ENCODE data around the gene DLEU7. TPM values are rescaled to one million over a fixed set of nuclear protein-coding genes. Genes with fewer than 3 reads are reported as not detected.

Gene DLEU7
- total RNA-seq, 2 experiments from 2014 or later: not detected

GRCh38 chr13:50831512-50831911 lies 12.0 kb downstream of the DLEU7 start:
- H3K27ac Mint-ChIP-seq: no peak overlapping the region
- no peak for TF ChIP-seq CTCF (IDR thresholded peaks at IDR 0.05)
- H3K9me3 Mint-ChIP-seq: peaks cover 14% of the 10 kb centered on the region
- DNase-seq (peak; percentile 15), ATAC-seq (peak; percentile 95)
- POLR2A ChIA-PET: no interaction called here
- no peak overlapping the region for H3K4me3 Mint-ChIP-seq
- no peaks in the 10 kb centered on the region for H3K36me3 Mint-ChIP-seq (ENCODE audit: low read depth)
- intact Hi-C loops (cut with micrococcal nuclease): no loop called here
- peaks cover 8% of the 10 kb centered on the region for H3K4me1 Mint-ChIP-seq (ENCODE audit: low read depth)
- no peaks in the 10 kb centered on the region for H3K27me3 Mint-ChIP-seq
- CTCF ChIA-PET: interaction anchor here (2.1 kb wide), 1 partner anchor 238 kb away, joined by 7 read pairs; no protein-coding TSS in a partner anchor

- Mint-ChIP-seq H3K4me3 (no peak overlapping the region), H3K4me1 (ENCODE audit: low read depth) (peaks cover 8% of the 10 kb centered on the region), H3K27ac (no peak overlapping the region), H3K36me3 (ENCODE audit: low read depth) (no peaks in the 10 kb centered on the region), H3K9me3 (peaks cover 14% of the 10 kb centered on the region), H3K27me3 (peaks cover 1% of the 10 kb centered on the region)
- POLR2A ChIA-PET: no interaction called here
- no peak for ATAC-seq
- intact Hi-C loops (cut with micrococcal nuclease): no loop called here
- DNase-seq: no peak
- no peak for TF ChIP-seq CTCF (IDR thresholded peaks at IDR 0.05)
- CTCF ChIA-PET: interaction anchor here (2.1 kb wide), 1 partner anchor 240 kb away, joined by 7 read pairs; no protein-coding TSS in a partner anchor
Measured at GRCh38 chr13:50829896-50830295, 13.6 kb downstream of the DLEU7 start.

- Mint-ChIP-seq H3K4me3 (no peak overlapping the region), H3K4me1 (ENCODE audit: low read depth) (peaks cover 8% of the 10 kb centered on the region), H3K36me3 (ENCODE audit: low read depth) (no peaks in the 10 kb centered on the region), H3K27me3 (peaks cover 1% of the 10 kb centered on the region), H3K27ac (no peak overlapping the region), H3K9me3 (peaks cover 12% of the 10 kb centered on the region)
- intact Hi-C loops (cut with micrococcal nuclease): no loop called here
- no peak for ATAC-seq
- no peak for TF ChIP-seq CTCF (IDR thresholded peaks at IDR 0.05)
- DNase-seq: no peak
- ChIA-PET POLR2A (interaction anchor here (0.6 kb wide), 1 partner anchor 67 kb away, joined by 3 read pairs; no protein-coding TSS in a partner anchor), CTCF (interaction anchor here (0.7 to 1.1 kb wide), 3 partner anchors 10 to 978 kb away, joined by 3 to 4 read pairs (median 3); no protein-coding TSS in a partner anchor)
Measured at GRCh38 chr13:50829226-50829625, 14.3 kb downstream of the DLEU7 start.

GRCh38 chr13:50826035-50826434 lies 17.5 kb downstream of the DLEU7 start:
- no peaks in the 10 kb centered on the region for H3K36me3 Mint-ChIP-seq (ENCODE audit: low read depth)
- peaks cover 1% of the 10 kb centered on the region for H3K27me3 Mint-ChIP-seq
- no peak for TF ChIP-seq CTCF (IDR thresholded peaks at IDR 0.05)
- DNase-seq: no peak
- no peak overlapping the region for H3K27ac Mint-ChIP-seq
- no peaks in the 10 kb centered on the region for H3K9me3 Mint-ChIP-seq
- no peak overlapping the region for H3K4me3 Mint-ChIP-seq
- intact Hi-C loops (cut with micrococcal nuclease): no loop called here
- ChIA-PET POLR2A (no interaction called here), CTCF (interaction anchor here (1.1 to 1.5 kb wide), 2 partner anchors 8 to 86 kb away, joined by 3 to 4 read pairs; no protein-coding TSS in a partner anchor)
- no peak for ATAC-seq
- no peaks in the 10 kb centered on the region for H3K4me1 Mint-ChIP-seq (ENCODE audit: low read depth)

- Mint-ChIP-seq H3K4me1 (ENCODE audit: low read depth) (peaks cover 6% of the 10 kb centered on the region), H3K27me3 (no peaks in the 10 kb centered on the region), H3K27ac (no peak overlapping the region), H3K9me3 (no peaks in the 10 kb centered on the region), H3K4me3 (no peak overlapping the region), H3K36me3 (ENCODE audit: low read depth) (no peaks in the 10 kb centered on the region)
- POLR2A ChIA-PET: no interaction called here
- ATAC-seq (no peak), DNase-seq (no peak)
- TF ChIP-seq CTCF (IDR thresholded peaks at IDR 0.05): no peak
- intact Hi-C loops (cut with micrococcal nuclease): no loop called here
- CTCF ChIA-PET: interaction anchor here (0.7 to 1.2 kb wide), 2 partner anchors 11 to 257 kb away, joined by 3 read pairs; no protein-coding TSS in a partner anchor
Measured at GRCh38 chr13:50812242-50812641, 31.2 kb downstream of the DLEU7 start.

Measured in activated CD8-positive, alpha-beta T cell treated with anti-CD3 and anti-CD28 coated beads for 36 hours (primary cell).